ENCODE data around the gene MTG1.
"Not testable (repeated sequence)": the region's sequence is repeated elsewhere in the genome, so short reads cannot be mapped to it uniquely, and the experiment has no call there.

The MTG1 gene

DNA sequence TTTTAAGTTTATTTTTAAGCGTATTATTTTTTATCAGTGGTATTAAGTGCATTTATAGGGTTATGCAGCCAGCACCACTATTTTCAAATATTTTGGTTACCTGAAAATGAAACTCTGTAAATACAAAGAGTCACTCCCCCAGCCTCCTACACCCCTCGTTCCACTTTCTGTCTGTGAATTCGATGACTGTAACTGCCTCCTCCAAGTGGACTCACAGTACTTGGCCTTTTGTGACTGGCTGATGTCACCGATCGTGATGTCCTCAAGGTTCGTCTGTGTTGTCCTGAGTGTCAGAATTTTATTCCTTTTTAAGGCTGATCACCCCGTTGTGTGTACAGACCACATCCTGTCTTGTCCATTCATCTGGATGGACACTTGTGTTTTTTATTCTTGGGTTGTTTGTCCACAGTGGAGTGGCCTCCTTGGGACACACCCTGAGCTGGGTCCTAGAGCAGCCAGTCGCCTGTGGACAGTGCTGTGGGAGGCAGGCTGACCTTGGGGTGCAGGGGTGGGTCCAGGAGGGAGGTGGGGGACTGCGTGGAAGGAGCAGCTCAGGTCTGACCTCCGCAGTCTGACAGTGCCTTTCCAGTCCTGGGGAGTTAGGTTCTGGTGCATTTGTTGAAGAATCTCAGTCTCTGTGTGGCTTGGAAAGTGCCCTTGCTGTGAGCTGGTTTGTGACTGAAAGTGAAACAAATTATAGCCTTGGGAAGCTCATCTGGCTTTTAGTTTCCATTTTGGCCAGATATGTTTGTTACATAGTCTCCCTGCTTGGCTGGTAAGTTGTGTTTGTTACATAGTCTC, 6.9 kb downstream of the MTG1 start:
- DNase-seq (ENCODE audit: low spot score): no peak

DNA sequence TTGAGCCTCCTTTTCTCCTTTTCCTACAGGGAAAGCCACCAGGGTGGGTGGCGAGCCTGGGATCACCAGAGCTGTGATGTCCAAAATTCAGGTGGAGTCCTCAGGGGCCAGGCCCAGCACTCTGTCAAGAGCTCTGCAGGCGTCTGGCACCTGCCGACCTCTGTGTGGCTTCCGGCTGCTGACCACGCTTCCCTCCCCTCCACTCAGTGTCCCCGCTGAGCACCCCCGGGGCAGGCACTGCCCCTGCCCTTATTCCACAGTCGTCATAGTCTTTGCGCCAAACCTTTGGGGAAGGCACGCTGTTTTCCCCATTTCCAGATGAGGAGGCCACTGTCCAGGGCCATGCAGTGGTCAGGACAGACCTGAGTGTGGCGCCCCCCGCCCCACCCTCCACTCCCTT, 7.5 kb downstream of the MTG1 start:
- no peak for DNase-seq (ENCODE audit: low spot score)

DNA sequence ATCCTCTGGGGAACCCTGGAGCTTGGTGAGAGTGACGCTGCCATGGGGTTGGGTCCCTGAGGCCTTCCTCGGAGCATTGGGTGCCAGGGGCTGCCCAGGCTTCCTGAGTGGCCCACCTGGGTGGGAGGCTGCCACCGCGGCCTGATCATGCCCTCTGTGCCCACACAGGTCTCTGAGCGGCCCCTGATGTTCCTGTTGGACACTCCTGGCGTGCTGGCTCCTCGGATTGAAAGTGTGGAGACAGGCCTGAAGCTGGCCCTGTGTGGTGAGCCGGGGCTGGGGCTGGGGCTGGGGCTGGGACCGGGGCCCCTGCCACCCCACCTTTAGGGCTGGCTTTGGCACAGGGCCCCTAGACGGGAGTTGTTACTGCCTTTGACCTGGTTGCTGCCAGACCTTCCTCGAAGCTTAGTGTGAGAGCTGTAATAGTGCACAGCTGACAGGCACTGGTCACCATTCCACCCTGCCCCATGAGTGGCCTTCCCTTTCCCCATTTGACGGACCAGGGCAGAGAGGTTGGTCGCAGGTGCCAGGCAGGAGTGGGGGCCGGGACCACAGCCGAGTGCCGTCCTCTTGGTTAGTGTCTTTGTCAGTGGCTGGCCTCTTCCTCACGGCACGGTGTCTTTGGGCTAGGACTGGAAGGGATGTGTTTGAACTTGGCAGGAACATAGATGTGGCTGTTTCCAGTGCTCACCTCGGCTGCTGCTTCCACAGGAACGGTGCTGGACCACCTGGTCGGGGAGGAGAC, 8.2 kb downstream of the MTG1 start:
- no peak for DNase-seq (ENCODE audit: low spot score)

DNA sequence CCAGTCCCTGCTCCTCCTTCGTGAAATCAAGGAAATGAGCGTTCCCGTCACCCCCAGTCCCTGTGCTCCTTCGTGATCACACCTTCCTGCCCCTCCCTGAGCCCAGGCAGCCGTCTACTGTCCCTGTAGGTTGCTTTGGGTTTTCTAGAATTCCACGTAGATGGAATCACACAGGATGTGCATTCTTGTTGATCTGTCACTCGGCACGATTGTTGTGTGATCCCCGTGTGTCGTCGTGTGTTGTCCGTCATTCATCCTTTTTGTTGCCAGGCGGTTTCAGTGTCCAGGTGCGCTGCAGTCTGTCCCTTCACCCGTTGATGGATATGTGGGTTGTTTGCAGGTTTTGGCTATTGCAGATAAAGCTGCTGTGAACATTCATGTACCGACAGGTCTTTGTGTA, 9.4 kb downstream of the MTG1 start:
- DNase-seq (ENCODE audit: low spot score): no peak

DNA sequence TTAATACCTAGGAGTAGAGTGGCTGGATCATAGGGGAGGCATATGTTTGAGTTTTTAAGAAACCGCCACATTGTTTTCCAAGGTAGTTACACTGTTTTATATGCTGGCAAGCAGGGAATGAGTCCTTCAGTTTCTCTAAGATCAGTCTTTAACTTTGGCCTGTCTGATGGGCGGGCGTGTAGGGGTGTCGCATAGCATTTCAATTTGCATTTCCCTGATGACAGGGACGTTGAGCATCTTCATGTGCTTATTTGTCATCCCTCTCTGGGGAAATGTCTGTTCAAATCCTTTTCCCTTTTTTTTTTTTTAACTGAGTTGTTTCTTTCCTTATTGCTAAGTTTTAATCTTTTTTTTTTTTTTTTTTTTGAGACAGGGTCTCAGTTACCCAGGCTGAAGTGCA, 9.8 kb downstream of the MTG1 start:
- DNase-seq (ENCODE audit: low spot score): no peak

DNA sequence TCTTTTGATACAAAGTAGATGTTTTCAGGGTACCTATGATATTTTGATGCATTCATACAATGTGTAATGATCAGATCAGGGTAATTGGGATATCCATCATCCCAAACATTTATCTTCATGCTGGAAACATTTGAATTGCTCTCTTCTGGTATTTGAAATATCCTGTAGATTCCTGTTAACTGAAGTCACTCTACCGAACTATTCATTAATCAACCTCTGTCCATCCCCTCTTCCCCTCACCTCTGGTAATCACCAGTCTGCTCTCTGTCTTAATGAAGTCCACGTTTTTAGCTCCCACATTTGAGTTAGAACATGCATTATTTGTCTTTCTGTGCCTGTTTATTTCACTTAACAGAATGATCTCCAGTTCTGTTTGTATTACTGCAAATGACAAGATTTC, 11.3 kb downstream of the MTG1 start:
- DNase-seq (ENCODE audit: low spot score): no peak

DNA sequence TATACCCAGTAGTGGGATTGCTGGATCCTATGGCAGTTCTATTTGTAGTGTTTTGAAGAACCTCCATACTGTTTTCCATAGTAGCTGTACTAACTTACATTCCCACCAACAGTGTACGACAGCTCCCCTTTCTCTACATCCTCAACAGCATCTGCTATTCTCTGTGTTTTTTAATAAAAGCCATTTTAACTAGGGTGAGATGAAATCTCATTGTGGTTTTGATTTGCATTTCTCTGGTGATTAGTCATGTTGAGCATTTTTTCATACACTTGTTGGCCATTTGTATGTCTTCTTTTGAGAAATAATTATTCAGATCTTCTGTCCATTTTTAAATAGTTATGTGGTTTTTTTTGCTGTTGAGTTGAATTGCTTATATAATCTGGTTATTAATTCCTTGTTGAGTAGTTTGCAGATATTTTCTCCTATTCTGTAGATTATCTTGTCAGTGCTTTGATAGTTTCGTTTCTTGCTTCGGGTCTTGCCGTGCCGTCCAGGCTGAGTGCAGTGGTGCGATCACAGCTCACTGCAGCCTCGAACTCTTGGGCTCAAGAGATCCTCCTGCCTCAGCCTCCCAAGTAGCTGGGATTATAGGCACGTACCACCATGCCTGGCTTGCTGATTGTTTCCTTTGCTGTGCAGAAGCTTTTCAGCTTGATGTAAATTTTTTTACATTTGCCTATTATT, 12.0 kb downstream of the MTG1 start:
- no peak for DNase-seq (ENCODE audit: low spot score)

DNA sequence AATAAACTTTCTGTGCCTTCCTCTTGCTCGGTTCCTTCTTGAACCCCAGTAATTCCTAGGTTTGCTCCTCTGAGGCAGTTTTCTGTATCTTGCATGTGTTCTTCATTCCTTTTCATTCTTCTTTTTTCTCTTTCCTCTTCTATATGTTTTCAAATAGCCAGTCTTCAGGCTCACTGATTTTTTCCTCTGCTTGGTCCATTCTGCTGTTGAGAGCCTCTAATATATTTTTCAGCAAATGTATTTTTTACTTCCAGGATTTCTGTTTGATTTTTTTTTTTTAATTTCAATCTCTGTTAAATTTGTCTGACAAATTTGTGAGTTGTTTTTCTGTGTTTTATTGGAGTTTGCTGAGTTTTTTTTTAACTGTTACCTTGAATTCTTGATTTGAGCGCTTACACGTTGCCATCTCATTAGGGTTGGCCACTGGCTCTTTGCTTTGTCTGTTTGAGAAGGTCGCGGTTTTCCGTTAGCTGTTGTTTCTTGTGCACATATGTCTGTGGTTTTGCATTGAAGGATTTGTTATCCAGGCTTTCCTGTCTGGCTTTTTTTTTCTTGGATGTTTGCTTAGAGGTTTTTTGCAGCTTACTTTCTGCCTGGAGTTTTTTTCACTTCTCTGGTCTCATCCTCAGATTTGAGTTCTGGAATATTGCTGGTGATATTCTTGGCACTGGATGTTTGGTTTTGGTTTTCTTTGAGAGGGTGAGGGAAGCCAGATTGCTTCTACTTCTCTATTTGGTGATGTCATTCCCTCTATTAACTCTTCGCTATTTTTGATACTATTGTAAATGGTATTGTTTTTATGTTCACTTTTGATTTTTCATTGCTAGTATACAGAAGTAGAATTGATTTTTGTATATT, 17.8 kb downstream of the MTG1 start:
- DNase-seq (ENCODE audit: low spot score): no peak

DNA sequence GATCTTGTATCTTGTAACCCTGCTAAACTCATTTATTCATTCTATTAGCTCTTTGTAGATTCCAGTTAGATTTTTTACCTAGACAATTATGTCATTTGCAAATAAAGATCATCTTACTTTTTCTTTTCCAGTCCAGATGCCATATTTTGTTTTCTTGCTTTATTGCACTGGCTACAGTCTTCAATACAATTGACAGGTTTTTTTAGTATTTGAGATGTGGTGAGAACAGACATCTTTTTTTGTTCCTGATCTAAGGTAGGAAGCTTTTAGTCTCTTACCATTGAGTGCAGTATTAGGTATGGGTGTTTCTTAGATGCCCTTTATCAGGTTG, 18.4 kb downstream of the MTG1 start:
- no peak for DNase-seq (ENCODE audit: low spot score)

DNA sequence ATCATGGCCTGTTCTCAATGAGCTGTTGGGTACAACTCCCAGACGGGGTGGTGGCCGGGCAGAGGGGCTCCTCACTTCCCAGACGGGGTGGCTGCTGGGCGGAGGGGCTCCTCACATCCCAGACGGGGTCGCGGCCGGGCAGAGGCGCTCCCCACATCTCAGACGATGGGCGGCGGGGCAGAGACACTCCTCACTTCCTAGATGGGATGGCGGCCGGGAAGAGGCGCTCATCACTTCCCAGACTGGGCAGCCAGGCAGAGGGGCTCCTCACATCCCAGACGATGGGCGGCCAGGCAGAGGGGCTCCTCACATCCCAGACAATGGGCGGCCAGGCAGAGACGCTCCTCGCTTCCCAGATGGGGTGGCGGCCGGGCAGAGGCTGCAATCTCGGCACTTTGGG, 20.4 kb downstream of the MTG1 start:
- DNase-seq (ENCODE audit: low spot score): not testable (repeated sequence)

DNA sequence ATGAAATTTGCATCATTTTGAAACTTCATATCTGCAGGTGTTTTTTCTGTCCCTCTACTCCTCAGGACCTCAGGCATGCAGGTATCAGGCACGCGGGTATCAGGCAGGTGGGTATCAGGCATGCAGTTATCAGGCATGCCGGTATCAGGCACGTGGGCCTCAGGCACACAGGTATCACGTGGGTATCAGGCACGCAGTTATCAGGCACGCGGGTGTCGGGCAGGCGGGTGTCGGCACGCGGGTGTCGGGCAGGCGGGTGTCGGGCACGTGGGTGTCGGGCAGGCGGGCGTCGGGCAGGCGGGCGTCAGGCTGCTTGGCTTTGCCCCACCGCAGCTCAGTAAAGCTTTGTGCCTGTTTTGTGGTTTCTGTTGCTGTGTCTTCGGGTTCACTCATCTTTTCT, 21.8 kb downstream of the MTG1 start:
- no peak for DNase-seq (ENCODE audit: low spot score)

DNA sequence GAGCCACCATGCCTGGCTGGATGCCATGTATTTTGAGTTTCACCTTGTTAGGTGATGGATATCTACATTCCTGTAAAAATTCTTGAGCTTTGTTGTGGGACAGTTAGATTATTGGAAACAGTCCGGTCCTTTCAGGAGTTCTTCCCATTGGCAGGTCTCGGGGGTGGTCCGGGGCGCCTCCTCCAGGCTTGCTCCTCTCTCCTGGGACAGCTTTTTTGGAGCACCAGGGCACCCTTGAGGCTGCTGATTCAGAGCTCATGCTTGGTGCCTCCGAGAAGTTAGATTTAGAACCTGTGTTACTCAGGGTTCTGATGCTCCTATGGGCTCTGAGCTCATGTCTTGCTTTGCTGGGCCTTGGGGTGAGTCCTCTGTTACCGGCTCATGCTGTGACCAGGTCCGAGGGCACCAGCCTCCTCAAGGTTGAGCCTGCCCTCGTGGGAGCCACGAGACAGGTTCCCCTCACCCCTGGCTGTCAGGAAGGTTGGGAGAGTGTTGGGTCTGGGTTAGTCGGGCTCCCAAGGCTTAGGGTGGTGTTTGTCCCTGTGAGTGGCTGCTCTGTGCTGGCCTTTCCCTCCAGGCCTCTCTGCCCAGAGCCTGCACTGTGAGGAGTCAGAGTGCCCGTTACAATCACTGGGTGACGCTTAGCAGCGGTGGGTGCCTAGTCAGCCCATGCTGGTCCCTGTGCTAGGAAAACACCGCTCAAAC, 24.5 kb downstream of the MTG1 start:
- DNase-seq (ENCODE audit: low spot score): no peak

DNA sequence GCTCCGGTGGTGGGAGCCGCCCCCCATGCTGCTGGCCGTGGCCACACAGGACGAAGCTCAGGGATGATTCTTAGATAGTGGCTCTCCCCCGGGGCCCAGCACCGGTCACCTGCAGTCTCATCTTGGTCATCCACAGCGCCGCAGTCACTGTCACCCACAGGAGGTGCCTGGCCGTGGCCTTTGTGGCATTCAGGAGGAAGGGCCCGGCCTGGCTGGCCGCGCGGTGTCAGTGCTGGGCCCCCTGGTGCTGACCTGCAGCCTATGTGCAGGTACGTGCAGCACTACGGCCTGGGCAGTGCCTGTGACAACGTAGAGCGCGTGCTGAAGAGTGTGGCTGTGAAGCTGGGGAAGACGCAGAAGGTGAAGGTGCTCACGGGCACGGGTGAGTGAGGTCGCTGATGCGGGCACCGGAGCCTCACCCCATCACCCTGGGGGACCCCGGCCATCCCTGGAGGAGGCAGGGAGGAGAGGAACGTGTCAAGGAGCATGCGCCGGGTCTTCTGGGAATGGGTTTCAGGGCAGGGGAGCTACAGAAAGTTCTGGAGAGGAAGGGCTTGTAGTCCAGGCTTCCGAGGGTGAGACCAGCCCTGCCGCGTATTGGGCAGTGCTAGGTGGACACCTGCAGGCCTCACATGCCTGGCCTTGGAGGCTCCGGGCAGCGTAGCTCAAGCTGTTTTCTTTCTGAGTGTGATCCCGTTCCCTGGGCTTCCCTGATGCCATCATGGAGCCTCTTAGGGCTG, 25.4 kb downstream of the MTG1 start:
- DNase-seq (ENCODE audit: low spot score): no peak

DNA sequence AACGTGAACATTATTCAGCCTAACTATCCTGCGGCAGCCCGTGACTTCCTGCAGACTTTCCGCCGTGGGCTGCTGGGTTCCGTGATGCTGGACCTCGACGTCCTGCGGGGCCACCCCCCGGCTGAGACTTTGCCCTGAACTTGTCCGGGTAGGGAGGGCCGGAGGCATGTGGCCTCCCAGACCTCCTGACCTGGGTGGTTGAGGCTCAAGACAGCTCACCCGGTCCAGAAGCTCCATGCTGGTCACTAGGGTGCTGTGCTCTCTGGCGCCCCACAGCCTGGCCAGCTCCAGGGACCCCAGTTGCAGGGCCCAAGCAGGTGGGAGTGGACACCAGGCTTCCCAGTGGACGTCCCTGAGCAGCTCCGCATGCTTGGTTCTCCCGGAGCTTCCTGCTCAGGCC, 26.1 kb downstream of the MTG1 start:
- no peak for DNase-seq (ENCODE audit: low spot score)

DNA sequence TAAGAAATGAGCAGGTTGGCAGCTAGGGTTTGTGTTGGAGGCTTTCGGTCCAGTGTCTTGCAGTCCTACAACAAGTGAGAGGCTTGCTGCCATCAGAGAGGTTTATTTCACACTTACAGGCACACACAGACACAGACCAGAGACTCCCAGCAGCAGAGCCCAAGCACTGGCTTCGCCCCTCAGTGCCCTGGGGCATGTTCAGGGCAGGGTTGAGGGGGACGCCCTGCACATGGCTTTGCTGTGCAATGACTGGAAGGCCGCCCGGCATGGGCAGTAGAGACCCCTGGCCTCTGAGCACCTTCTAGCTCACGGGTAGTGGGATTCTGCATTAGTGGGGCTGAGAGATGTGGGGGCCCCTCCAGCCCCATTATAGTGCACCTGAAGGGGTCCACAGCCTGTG, 26.6 kb downstream of the MTG1 start:
- no peak for DNase-seq (ENCODE audit: low spot score)

DNA sequence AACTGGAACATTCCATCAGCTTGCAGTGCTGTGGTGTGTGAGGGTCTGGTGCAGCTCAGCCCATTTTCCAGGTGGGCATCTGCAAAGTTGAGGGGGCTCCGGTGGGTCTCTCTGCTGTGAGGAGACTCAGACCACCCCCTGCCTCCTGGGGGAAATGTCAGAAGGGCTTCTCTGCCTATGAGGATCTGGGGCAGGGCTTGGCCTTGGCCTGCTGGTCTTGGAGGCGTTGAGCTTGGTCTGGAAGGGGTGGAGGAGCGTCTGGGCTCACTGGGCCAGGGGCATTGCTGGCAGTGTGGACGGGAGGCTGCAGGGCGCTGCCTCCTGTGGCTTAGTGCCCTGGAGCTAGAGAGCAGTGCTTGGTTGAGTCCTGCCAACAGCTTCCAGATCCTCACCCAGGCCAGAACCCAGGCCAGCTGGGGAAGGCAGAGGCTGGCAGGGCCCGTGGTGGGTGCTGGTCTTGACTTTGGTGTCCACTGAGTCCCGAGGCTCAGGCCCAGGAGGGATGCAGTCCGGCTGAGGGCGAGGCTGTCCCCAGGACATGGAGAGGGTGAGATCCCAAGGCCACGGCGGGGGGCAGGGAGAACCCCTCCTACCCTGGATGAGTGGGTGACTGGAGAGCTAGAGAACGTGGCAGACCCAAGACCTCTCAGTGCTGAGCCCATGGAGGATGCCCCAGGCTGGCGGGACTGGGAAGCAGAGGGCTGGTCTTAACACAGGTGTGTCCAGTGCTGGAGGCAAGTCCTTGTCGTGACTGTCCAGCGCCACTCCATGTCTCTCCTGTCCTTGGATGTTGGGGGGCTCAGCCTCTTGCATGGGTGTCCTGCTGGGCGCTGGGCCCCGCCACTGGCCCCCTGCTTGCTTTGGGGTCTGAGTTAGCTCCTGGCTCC, 27.6 kb downstream of the MTG1 start:
- no peak for DNase-seq (ENCODE audit: low spot score)

DNA sequence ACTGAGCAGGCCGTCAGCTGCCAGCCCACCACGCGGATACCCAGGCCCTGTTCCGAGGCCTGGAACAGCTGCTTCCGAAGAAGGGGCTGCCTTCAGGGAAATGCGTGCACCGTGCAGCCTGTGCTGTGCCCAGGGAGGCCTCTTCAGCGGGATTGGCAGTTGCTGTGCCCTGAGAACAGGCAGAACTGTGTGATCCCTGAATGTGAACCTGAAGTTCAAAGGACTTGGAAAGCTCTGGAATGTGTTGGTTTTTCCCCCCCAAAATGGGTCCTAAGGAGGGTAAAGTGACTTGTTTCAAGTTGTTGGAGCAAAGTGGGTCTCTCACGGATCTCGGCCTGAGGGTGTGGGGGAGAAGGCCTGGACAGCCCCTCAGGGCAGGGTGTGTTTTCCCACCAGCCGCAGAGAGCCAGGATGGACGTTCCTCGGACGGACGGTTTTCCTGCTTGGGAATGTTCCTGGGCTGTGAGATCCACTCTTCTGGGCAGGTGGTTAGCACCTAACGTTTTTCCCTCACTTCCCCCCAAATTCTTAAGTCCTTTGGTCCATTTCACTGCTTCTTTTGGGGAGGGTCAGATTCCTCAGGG, 28.4 kb downstream of the MTG1 start:
- no peak for DNase-seq (ENCODE audit: low spot score)

DNA sequence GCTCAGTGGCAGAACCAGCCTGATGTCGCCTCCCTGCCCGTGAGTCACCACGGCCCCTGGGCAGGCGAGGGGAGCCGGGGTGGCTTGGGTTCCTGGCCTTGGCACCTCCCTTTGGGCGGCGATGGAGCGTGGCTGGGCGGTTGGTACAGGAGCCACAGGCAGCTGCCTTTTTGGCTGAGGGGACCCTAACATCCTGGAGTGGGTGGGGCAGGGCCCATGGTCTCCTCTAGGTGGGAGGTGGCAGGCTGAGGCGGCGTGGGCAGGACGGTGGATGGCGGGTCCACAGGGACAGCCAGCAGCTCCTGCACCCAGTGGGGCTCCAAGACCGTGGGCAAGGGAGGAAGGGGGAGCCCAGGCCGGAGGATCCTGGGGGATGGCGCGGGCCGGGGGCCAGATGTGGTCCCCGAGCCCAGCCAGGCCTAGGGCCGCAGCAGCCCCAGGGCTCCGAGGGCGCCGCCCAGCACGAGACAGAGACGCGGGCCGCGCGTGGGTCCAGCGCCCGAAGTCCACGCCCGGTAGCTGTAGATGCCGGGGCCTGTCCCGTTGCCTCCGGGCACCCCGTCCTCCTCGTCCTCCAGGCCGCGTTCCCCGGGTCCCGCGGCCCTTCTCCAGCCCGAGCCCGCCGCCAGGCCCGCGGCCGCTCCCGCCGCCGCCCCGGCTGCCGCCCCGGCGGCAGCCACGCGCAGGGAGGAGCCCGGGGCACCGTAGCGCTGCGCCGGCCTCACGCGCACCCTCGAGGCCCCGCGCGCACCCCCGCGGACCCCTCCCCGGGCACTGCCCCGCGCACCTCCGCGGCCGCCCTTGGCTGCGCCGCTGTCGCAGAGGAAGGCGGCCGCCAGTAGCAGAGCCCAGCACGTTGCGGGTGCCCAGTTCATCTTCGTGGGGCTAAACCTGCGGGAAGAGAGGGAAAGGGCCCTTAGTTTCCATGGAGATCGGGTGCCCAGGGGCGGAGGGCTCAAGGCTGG, 29.1 kb downstream of the MTG1 start:
- DNase-seq (ENCODE audit: low spot score): peak; percentile 49
